HAP-1 (cell line): ENCODE data around the gene ADA.
"Not testable (repeated sequence)": the region's sequence is repeated elsewhere in the genome, so short reads cannot be mapped to it uniquely, and the experiment has no call there.

Experiments
- DNase-seq, 2 experiments: peaks; one replicate each; pipeline ENCODE4 v3.0.0-alpha.2; 2016 to 2020; ENCODE audit warnings: low spot score in 2 of 2
- H3K27me3 ChIP-seq: fragments of 250-450 bp; sonication (Bioruptor Pico); 2 replicates; pipeline ENCODE4 v1.5.1; 2020; ENCODE audit warnings: low read depth, mild to moderate bottlenecking, moderate library complexity
- H3K36me3 ChIP-seq: fragments of 250-450 bp; sonication (Bioruptor Pico); replicated peaks from 2 replicates; pipeline ENCODE4 v1.5.1; 2020; ENCODE audit warnings: mild to moderate bottlenecking
- H3K4me1 ChIP-seq: fragments of 250-450 bp; sonication (Bioruptor Pico); 2 replicates; pipeline ENCODE4 v1.5.1; 2020; ENCODE audit warnings: mild to moderate bottlenecking
- H3K4me3 ChIP-seq: fragments of 250-450 bp; sonication (Bioruptor Pico); 2 replicates; pipeline ENCODE4 v1.5.1; 2020; ENCODE audit warnings: mild to moderate bottlenecking, moderate library complexity
- H3K9me3 ChIP-seq: fragments of 250-450 bp; sonication (Bioruptor Pico); 2 replicates; pipeline ENCODE4 v1.5.1; 2020; ENCODE audit warnings: mild to moderate bottlenecking, moderate library complexity
- in situ Hi-C: fragments of 300-500 bp; cut with MboI; formaldehyde crosslinking; loops from 3 replicates; pipeline ENCODE4 v1.14.3; 2020; ENCODE audit warnings: low sequenced_read_pairs, inconsistent platforms, mixed read lengths

The ADA gene

DNA sequence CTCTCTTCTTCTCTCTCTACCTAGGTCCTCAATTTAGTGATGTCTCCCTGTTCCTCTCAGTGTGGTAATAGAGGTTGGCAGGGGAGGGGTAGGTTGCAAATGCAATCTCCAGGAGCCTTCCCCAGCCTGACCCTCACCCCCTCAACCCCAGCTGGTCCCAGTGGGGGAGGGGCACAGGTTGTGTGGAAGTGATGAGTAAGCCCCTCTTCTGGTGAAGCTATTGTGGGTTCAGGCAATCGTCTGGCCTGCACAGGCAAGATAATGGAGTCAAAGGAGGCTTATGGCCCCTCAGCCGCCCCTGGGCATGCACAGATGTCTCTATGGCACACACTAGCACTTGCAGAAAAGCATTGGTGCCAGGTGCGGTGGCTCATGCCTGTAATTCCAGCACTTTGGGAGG is 10.8 kb upstream of the ADA start:
- DNase-seq = no peak
- Histone ChIP-seq H3K4me3 (no peak overlapping the region), H3K36me3 (no peaks in the 10 kb centered on the region), H3K4me1 (no peaks in the 10 kb centered on the region; the same call in 1 of the 2 replicates), H3K27me3 (no peaks in the 10 kb centered on the region), H3K9me3 (no peaks in the 10 kb centered on the region)
- in situ Hi-C loops = no loop called here

- Histone ChIP-seq H3K27me3 (no peaks in the 10 kb centered on the region), H3K4me3 (no peak overlapping the region), H3K36me3 (no peaks in the 10 kb centered on the region), H3K9me3 (no peaks in the 10 kb centered on the region), H3K4me1 (no peaks in the 10 kb centered on the region)
- no peak for DNase-seq
- in situ Hi-C loops = no loop called here
These were observed 9.1 kb upstream of the ADA start for GRCh38 chr20:44660581-44660980.

DNA sequence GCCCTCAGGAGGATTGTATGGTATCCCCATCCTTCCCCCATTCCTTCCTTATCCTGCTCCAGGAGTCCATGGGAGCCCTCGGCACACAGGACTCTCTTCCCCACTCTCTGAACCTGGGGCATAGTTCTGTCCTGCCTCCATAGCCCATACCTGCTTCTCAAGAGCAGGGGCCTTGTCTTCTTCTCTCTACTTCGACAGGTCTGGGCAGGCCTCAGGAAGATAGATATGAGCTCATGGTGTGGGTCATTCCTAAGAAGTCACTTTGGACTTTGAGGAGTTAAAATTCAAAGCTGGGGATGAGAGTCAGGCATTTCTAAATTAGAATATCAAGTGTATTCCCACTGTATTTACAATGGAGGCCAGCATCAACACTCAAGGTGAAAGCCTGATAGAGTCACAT is 8.4 kb upstream of the ADA start:
- DNase-seq = no peak
- H3K27me3 ChIP-seq = no peaks in the 10 kb centered on the region
- no peaks in the 10 kb centered on the region for H3K4me1 ChIP-seq
- in situ Hi-C loops = no loop called here
- H3K4me3 ChIP-seq = no peak overlapping the region
- no peaks in the 10 kb centered on the region for H3K9me3 ChIP-seq
- no peaks in the 10 kb centered on the region for H3K36me3 ChIP-seq

DNA sequence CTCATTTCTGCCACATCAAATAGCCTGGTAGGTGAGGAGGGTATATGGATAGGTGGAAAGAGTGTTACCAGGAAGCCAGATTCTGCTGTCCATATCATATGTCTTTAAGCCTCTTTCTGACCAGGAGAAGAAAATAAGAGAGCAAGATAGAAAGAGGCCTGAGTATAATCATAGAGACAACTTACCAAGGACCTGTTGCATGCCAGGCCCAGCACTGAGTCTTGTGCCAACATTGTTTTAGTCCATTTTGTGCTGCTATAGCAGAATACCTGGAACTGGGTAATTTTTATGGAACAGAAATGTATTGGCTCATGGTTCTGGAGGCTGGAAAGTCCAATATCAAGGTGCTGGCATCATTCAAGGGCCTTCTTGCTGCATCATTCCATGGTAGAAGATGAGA is 7.3 kb upstream of the ADA start:
- in situ Hi-C loops = no loop called here
- no peak overlapping the region for H3K4me3 ChIP-seq
- H3K36me3 ChIP-seq = no peaks in the 10 kb centered on the region
- no peaks in the 10 kb centered on the region for H3K27me3 ChIP-seq
- H3K9me3 ChIP-seq = no peaks in the 10 kb centered on the region; the same call in 1 of the 2 replicates
- DNase-seq = no peak
- H3K4me1 ChIP-seq = no peaks in the 10 kb centered on the region

DNA sequence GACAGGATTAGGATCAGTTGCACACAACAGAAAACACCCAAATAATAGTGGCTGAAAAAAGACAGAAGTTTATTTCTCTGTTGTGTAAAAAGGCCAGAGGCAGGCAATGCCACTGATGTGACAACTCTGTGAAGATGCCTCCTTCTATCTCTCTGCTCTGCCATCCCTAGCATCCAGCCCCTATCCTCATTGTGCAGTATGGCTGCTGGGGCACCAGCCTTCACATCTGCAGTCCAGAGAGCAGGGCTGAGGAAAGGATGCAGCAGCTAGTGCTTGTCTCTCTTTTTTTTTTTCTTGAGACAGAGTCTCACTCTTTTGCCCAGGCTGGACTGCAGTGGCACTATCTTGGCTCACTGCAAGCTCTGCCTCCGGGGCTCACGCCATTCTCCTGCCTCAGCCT is 6.4 kb upstream of the ADA start:
- Histone ChIP-seq H3K4me1 (no peaks in the 10 kb centered on the region), H3K9me3 (no peaks in the 10 kb centered on the region; the same call in 1 of the 2 replicates), H3K4me3 (no peak overlapping the region), H3K36me3 (no peaks in the 10 kb centered on the region), H3K27me3 (no peaks in the 10 kb centered on the region)
- DNase-seq = no peak
- in situ Hi-C loops = no loop called here

DNA sequence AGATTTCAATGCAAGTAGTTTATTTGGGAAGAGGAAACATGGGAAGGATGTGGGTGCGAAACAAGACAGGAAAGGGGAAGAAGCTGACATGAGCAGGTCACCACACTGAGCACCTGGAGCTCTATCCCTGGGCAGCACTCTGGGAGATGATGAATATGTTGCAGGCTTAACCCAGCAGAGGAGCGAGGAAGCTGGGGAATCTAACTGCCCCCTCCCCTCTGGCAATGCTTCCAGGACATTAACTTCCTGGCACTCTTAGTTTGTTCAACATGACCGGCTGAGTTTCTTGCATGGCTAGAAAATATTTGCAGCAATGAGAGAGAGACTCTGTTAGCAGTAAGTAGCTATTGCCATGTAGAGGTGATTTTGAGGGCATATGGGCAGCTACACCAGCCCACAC is 4.9 kb upstream of the ADA start:
- Histone ChIP-seq H3K4me3 (no peak overlapping the region), H3K36me3 (no peaks in the 10 kb centered on the region)

GRCh38 chr20:44654210-44654609 is 2.7 kb upstream of the ADA start:
- in situ Hi-C loops, H3K4me1 ChIP-seq, H3K4me3 ChIP-seq, H3K36me3 ChIP-seq, H3K27me3 ChIP-seq, H3K9me3 ChIP-seq, DNase-seq: not testable (repeated sequence)

More for the DNA sequence above, 4.9 kb upstream of the ADA start:
- Histone ChIP-seq H3K9me3 (no peaks in the 10 kb centered on the region; the same call in 1 of the 2 replicates), H3K27me3 (no peaks in the 10 kb centered on the region), H3K4me1 (no peaks in the 10 kb centered on the region)
- in situ Hi-C loops = no loop called here
- DNase-seq = no peak

DNA sequence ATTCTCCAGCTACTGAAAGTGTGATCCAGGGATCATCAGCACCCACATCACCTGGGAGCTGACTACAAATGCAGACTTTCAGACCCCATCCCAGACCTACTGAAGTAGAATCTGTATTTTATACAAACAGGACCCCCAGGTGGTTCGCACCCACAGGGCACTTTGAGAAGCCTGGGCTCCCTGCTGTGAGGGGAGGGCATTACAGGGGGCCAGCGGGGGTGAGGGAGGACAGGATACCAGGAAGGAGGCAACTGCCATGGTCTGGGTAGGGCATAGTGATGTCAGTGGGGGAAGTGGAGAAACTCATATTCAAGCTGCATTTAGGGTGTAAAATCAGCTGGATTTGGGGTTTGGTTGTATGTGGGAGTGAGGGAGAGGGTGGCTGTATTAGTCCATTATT is 2.0 kb upstream of the ADA start:
- in situ Hi-C loops = no loop called here
- Histone ChIP-seq H3K9me3 (no peaks in the 10 kb centered on the region; the same call in 1 of the 2 replicates), H3K4me1 (peaks cover 5% of the 10 kb centered on the region), H3K36me3 (no peaks in the 10 kb centered on the region), H3K4me3 (no peak overlapping the region), H3K27me3 (no peaks in the 10 kb centered on the region)
- DNase-seq = no peak

- Histone ChIP-seq H3K4me1 (peaks cover 5% of the 10 kb centered on the region), H3K9me3 (no peaks in the 10 kb centered on the region; the same call in 1 of the 2 replicates), H3K36me3 (no peaks in the 10 kb centered on the region), H3K27me3 (no peaks in the 10 kb centered on the region), H3K4me3 (peak overlapping the region; percentile 57)
- in situ Hi-C loops = no loop called here
- no peak for DNase-seq
These were observed 140 bp downstream of the ADA start for GRCh38 chr20:44651434-44651683.

- H3K4me3 ChIP-seq = peak overlapping the region; percentile 57
- no peaks in the 10 kb centered on the region for H3K27me3 ChIP-seq
- in situ Hi-C loops = no loop called here
- no peaks in the 10 kb centered on the region for H3K36me3 ChIP-seq
- H3K4me1 ChIP-seq = peaks cover 5% of the 10 kb centered on the region
- H3K9me3 ChIP-seq = no peaks in the 10 kb centered on the region; the same call in 1 of the 2 replicates
- peak in 1 of 2 experiments; percentile 23 for DNase-seq
These were observed 597 bp downstream of the ADA start for GRCh38 chr20:44650771-44651433.

- in situ Hi-C loops = no loop called here
These were observed 1.5 kb downstream of the ADA start for GRCh38 chr20:44649976-44650375.

GRCh38 chr20:44649126-44649525 is 2.4 kb downstream of the ADA start:
- no peak for DNase-seq
- H3K27me3 ChIP-seq = no peaks in the 10 kb centered on the region
- no peaks in the 10 kb centered on the region for H3K36me3 ChIP-seq
- H3K9me3 ChIP-seq = no peaks in the 10 kb centered on the region; the same call in 1 of the 2 replicates
- no peak overlapping the region for H3K4me3 ChIP-seq
- peaks cover 5% of the 10 kb centered on the region for H3K4me1 ChIP-seq
- in situ Hi-C loops = no loop called here

More at GRCh38 chr20:44649976-44650375, 1.5 kb downstream of the ADA start:
- Histone ChIP-seq H3K4me3 (no peak overlapping the region), H3K4me1 (peaks cover 5% of the 10 kb centered on the region), H3K9me3 (no peaks in the 10 kb centered on the region; the same call in 1 of the 2 replicates), H3K36me3 (no peaks in the 10 kb centered on the region), H3K27me3 (no peaks in the 10 kb centered on the region)
- DNase-seq = no peak

- Histone ChIP-seq H3K4me3 (no peak overlapping the region), H3K4me1 (peaks cover 5% of the 10 kb centered on the region), H3K36me3 (no peaks in the 10 kb centered on the region), H3K27me3 (no peaks in the 10 kb centered on the region), H3K9me3 (no peaks in the 10 kb centered on the region; the same call in 1 of the 2 replicates)
- in situ Hi-C loops = no loop called here
- no peak for DNase-seq
These were observed 2.9 kb downstream of the ADA start for GRCh38 chr20:44648579-44648978.

GRCh38 chr20:44648068-44648467 is 3.4 kb downstream of the ADA start:
- no peak for DNase-seq
- in situ Hi-C loops = no loop called here
- Histone ChIP-seq H3K4me3 (no peak overlapping the region), H3K36me3 (no peaks in the 10 kb centered on the region), H3K4me1 (peaks cover 5% of the 10 kb centered on the region), H3K9me3 (no peaks in the 10 kb centered on the region), H3K27me3 (no peaks in the 10 kb centered on the region)
